Spleen (tissue), 11 donors: Measurements from ENCODE around the gene LRRC52. TPM values are rescaled to one million over a fixed set of nuclear protein-coding genes. Genes with fewer than 3 reads are reported as not detected.

ENCODE experiments used
- DNase-seq: peaks from one replicate; pipeline ENCODE4 v3.0.0-alpha.2; 2020
- H3K27ac ChIP-seq, 8 donors: fragments of 200-600 bp; sonication (generic) in 7 of 8; 1 replicate in 4 of 8; 2 replicates in 4 of 8; pipeline versions ENCODE4 v1.5.0 to v1.8.0; 2016 to 2021; ENCODE audit warnings: inconsistent platforms in 4 of 8, mild to moderate bottlenecking in 4 of 8, moderate library complexity in 1 of 8
- H3K27me3 ChIP-seq, 7 donors: fragments of 200-600 bp; sonication (generic) in 6 of 7; replicated peaks in 1 of 7; 1 replicate in 4 of 7; 2 replicates in 3 of 7; pipeline versions ENCODE4 v1.5.0 to v1.8.0; 2016 to 2021; ENCODE audit warnings: inconsistent platforms in 3 of 7, mild to moderate bottlenecking in 1 of 7
- H3K36me3 ChIP-seq, 6 donors: fragments of 200-600 bp; sonication (generic) in 5 of 6; 1 replicate in 4 of 6; 2 replicates in 2 of 6; pipeline versions ENCODE4 v1.5.0 to v1.8.0; 2016 to 2021; ENCODE audit warnings: inconsistent platforms in 2 of 6
- H3K4me1 ChIP-seq, 6 donors: fragments of 200-600 bp; sonication (generic) in 5 of 6; 1 replicate in 3 of 6; 2 replicates in 3 of 6; pipeline versions ENCODE4 v1.5.0 to v1.8.0; 2016 to 2021; ENCODE audit warnings: inconsistent platforms in 3 of 6
- H3K4me3 ChIP-seq, 8 donors: fragments of 200-600 bp; sonication (generic) in 7 of 8; 1 replicate in 4 of 8; 2 replicates in 4 of 8; pipeline versions ENCODE4 v1.5.0 to v1.8.0; 2016 to 2021; ENCODE audit warnings: inconsistent platforms in 4 of 8, mild to moderate bottlenecking in 4 of 8, moderate library complexity in 2 of 8
- H3K9me3 ChIP-seq, 8 donors: fragments of 200-600 bp; sonication (generic) in 7 of 8; 1 replicate in 4 of 8; 2 replicates in 4 of 8; pipeline versions ENCODE4 v1.5.0 to v1.8.0; 2016 to 2021; ENCODE audit warnings: inconsistent platforms in 4 of 8
- POLR2A ChIP-seq, 3 donors: fragments of 450-650 bp; IDR thresholded peaks; one replicate each; pipeline ENCODE4 v1.5.1; 2017; ENCODE audit warnings: antibody characterized with exemption in 3 of 3, mild to moderate bottlenecking in 1 of 3
- POLR2AphosphoS5 ChIP-seq, 3 donors: sonication (generic); formaldehyde crosslinking; IDR thresholded peaks; one replicate each; pipeline ENCODE4 v1.5.1; 2017; ENCODE audit warnings: antibody characterized with exemption in 3 of 3
- WGBS, 5 donors: extraction: QIAGEN DNeasy Blood & Tissue Kit in 3 of 5; methylation state at CpG; one replicate each; pipeline versions ENCODE4 v1.1.5 to v1.1.7; 2013 to 2018; 5-methylcytosine and 5-hydroxymethylcytosine counted together
- intact Hi-C: fragments of 100-400 bp; cut with DNase I; formaldehyde crosslinking; loops from one replicate; pipeline ENCODE4 v1.15.0; 2023; ENCODE audit warnings: low total_unique reads
- polyA plus RNA-seq, 3 donors: library from polyadenylated mRNA; stranded (reverse); fragments of 200-250 nt; gene quantifications; one replicate each; pipeline ENCODE4 v1.2.1, GENCODE V29; 2013
- total RNA-seq, 7 donors: library from RNA; depleted of rRNA in 3 of 7; stranded (reverse); fragments of >200 nt in 3 of 7; fragmentation: NEBNext Ultra II Directional in 4 of 7; extraction: Animal tissue kit (Norgen Biotek cat#: 25700) in 4 of 7; gene quantifications; one replicate each; pipeline versions ENCODE4 v1.1.0 to v1.2.1, GENCODE V29; 2016 to 2021
- TF ChIP-seq, protein P1 (sequence below), 11 experiments: fragments of 200-600 bp in 7 of 11; fragments of 450-650 bp in 4 of 11; sonication (generic) in 4 of 11; IDR thresholded peaks in 8 of 11; conservative IDR thresholded peaks in 3 of 11; 1 replicate in 7 of 11; 2 replicates in 4 of 11; pipeline versions ENCODE4 v1.4.0 to v1.8.0; 2016 to 2021; ENCODE audit warnings: antibody characterized with exemption in 11 of 11, inconsistent platforms in 4 of 11, mild to moderate bottlenecking in 1 of 11
- donor health status: healthy with polysubstance abuse.
- donor health status: DM: no; HTN: no; CAD: no; lungs with moderate emphysema.
- donor health status: DM: no; HTN: no; CAD: no.
- donor health status: Bipolar disorder and iron deficiency.
- donor health status: healthy.
- donor health status: DM: no; HTN: no; CAD: no.
- donor health status: DM: yes; HTN: yes; CAD: no.

Gene LRRC52
- total and polyA plus RNA-seq, 10 donors = not detected

- no peak overlapping the region for H3K4me3 ChIP-seq
- intact Hi-C loops = no loop called here
- no peak for DNase-seq
These were observed 12.8 kb upstream of the LRRC52 start for GRCh38 chr1:165531021-165531420.

DNA sequence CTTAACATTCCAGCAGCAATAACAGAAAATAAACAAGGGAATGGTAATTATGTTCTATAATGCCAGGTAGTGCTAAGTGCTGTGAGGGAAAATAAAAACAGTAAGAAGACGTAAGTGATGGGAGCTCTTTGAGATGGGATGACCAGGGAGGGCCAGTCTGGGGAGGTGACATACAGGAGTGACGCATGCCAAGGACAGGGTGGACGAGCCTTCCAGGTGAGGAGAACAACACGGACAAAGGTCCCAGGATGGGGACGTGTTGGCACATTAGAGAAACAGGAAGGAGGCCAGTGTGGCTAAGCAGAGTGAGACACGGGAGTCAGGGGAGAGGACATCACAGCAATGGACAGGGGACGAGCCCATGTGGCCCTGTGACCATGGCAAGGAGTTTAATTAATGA is 11.7 kb upstream of the LRRC52 start:
- 50 to 63% (median 54%) methylated on average over 7 of the region's 7 CpGs for WGBS, 5 donors
- no peak overlapping the region for H3K27ac ChIP-seq
- no peak overlapping the region for H3K4me3 ChIP-seq
- H3K36me3 ChIP-seq = no peaks in the 10 kb centered on the region
- intact Hi-C loops = no loop called here
- H3K4me1 ChIP-seq = no peaks in the 10 kb centered on the region
- DNase-seq = no peak
- TF ChIP-seq POLR2A (IDR thresholded peaks at IDR 0.05) (no peak), POLR2AphosphoS5 (IDR thresholded peaks at IDR 0.05) (no peak)
- TF ChIP-seq, protein P1, sequence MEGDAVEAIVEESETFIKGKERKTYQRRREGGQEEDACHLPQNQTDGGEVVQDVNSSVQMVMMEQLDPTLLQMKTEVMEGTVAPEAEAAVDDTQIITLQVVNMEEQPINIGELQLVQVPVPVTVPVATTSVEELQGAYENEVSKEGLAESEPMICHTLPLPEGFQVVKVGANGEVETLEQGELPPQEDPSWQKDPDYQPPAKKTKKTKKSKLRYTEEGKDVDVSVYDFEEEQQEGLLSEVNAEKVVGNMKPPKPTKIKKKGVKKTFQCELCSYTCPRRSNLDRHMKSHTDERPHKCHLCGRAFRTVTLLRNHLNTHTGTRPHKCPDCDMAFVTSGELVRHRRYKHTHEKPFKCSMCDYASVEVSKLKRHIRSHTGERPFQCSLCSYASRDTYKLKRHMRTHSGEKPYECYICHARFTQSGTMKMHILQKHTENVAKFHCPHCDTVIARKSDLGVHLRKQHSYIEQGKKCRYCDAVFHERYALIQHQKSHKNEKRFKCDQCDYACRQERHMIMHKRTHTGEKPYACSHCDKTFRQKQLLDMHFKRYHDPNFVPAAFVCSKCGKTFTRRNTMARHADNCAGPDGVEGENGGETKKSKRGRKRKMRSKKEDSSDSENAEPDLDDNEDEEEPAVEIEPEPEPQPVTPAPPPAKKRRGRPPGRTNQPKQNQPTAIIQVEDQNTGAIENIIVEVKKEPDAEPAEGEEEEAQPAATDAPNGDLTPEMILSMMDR (IDR thresholded peaks at IDR 0.05 in 8 of 11, conservative IDR thresholded peaks at IDR 0.05 in 3 of 11) = no peak
- no peaks in the 10 kb centered on the region for H3K9me3 ChIP-seq
- H3K27me3 ChIP-seq = peaks cover 0 to 38% (median 0%) of the 10 kb centered on the region in 7 donors

More at GRCh38 chr1:165531021-165531420, 12.8 kb upstream of the LRRC52 start:
- 6 to 48% (median 12%) methylated on average over 2 of the region's 2 CpGs for WGBS, 5 donors
- H3K27ac ChIP-seq = no peak overlapping the region
- TF ChIP-seq POLR2A (IDR thresholded peaks at IDR 0.05) = no peak
- TF ChIP-seq, protein P1 (IDR thresholded peaks at IDR 0.05 in 8 of 11, conservative IDR thresholded peaks at IDR 0.05 in 3 of 11) = no peak
- no peak for TF ChIP-seq POLR2AphosphoS5 (IDR thresholded peaks at IDR 0.05)
- H3K27me3 ChIP-seq = peaks cover 0 to 46% (median 0%) of the 10 kb centered on the region in 7 donors
- no peaks in the 10 kb centered on the region for H3K9me3 ChIP-seq
- no peaks in the 10 kb centered on the region for H3K36me3 ChIP-seq
- no peaks in the 10 kb centered on the region for H3K4me1 ChIP-seq

- H3K4me3 ChIP-seq = no peak overlapping the region
- no peaks in the 10 kb centered on the region for H3K4me1 ChIP-seq
- intact Hi-C loops = no loop called here
- TF ChIP-seq POLR2A (IDR thresholded peaks at IDR 0.05) = no peak
- peaks cover 0 to 27% (median 0%) of the 10 kb centered on the region in 7 donors for H3K27me3 ChIP-seq
- no peak overlapping the region for H3K27ac ChIP-seq
- H3K9me3 ChIP-seq = no peaks in the 10 kb centered on the region
- no peak for DNase-seq
- 65 to 86% (median 77%) methylated on average over 4 of the region's 4 CpGs for WGBS, 5 donors
- H3K36me3 ChIP-seq = no peaks in the 10 kb centered on the region
These were observed 10.5 kb upstream of the LRRC52 start for GRCh38 chr1:165533254-165533653.

DNA sequence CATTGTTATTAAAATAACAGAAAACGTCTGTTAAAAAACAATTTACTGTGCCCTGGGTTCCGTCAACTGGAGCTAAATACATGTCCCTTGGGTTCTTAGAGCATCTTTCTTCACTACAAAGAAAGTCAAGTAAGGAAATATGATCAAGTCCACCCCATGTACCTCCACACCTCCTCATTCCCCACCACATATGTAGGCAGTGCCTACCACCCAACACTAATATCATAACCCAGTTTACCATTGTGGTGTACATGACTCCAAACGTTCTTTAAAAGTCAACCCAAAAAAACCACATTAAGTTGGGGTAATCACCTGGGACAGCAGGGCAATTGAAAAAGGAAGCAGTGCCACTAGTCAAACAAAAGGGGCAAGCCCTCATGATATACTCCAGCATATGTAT is 7.8 kb upstream of the LRRC52 start:
- H3K4me1 ChIP-seq = no peaks in the 10 kb centered on the region
- H3K4me3 ChIP-seq = no peak overlapping the region
- 66 to 85% (median 77%) methylated on average over 3 of the region's 3 CpGs for WGBS, 5 donors
- H3K9me3 ChIP-seq = no peaks in the 10 kb centered on the region
- H3K27me3 ChIP-seq = peaks cover 0 to 17% (median 0%) of the 10 kb centered on the region in 7 donors
- no peak for TF ChIP-seq POLR2A (IDR thresholded peaks at IDR 0.05)
- TF ChIP-seq, protein P1 (IDR thresholded peaks at IDR 0.05 in 8 of 11, conservative IDR thresholded peaks at IDR 0.05 in 3 of 11) = no peak
- no peak for TF ChIP-seq POLR2AphosphoS5 (IDR thresholded peaks at IDR 0.05)
- H3K27ac ChIP-seq = no peak overlapping the region
- H3K36me3 ChIP-seq = no peaks in the 10 kb centered on the region
- intact Hi-C loops = no loop called here
- DNase-seq = no peak
